ENCODE measurements around the gene BRWD1.

Gene BRWD1

DNA sequence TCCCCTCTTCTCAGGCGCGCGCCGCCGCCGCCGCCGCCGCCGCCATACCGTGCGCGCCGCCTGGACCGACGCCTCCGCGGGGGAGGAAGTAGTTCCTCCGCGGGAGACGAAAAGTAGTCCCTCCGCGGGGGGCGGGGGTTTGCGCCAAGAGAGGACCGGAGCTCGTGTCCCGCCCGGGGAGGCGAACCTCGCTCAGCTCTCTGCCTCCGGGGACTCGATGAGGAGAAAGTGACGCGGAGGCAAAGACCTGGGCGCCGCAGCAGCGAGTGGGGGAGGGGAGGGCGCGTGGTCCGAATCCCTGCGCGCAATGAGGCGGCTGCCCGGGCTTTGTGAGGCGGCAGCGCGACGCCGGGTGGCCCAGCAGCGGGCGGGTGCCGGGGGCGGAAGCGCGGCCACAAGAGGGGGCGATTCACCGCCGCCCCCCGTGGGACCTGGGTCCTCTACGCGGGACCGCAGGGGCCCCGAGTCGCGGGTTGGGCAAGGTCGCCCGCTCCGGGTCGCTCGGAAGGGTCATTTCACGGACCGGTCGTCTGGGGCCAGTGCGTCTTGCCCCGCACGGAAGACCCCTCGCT, at the start of gene BRWD1:
BRWD1 (minus strand) TSS at position 62 of the 572 bp plus-strand sequence. CDS start 141 bp downstream, outside the sequence.
- peak; percentile 85 to 87 for DNase-seq

DNA sequence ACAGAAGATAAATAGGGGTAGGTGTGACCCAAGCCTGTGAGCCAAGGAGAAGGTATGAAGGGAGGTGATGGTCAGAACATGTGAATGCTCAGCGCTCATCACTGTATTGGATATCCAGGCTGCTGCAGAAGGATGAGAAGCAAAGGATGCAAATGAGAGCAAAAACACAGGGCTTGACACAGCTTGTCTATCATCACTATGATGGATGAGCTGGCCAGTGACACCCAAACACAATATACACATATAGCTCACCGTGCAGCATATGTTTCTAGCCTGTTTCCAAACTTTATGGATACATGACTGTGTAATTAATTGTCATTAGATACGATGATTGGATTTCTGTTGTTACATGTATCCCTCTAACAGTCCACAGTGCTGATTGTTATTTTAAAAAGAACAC, 49.3 kb upstream of the BRWD1 start:
- no peak for DNase-seq

DNA sequence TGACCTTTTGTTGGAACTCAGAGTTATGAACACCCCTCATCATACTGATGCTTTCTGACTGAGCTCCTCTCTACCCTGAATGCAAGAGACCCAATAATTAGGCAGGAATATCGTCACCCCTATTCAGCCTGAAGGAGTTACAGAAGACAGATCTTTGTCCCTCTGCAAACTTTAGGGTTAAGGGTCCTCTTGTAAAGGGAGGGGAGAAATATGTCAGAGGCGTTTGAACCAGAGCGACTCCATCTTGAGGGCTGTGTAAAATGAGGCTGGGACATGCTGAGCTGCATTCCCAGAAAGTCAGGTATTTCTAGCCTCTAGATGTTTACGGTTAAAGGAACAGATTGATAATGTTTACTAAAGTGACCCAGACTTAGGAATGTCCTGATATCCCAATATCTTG, 46.0 kb upstream of the BRWD1 start:
- no peak for DNase-seq

DNA sequence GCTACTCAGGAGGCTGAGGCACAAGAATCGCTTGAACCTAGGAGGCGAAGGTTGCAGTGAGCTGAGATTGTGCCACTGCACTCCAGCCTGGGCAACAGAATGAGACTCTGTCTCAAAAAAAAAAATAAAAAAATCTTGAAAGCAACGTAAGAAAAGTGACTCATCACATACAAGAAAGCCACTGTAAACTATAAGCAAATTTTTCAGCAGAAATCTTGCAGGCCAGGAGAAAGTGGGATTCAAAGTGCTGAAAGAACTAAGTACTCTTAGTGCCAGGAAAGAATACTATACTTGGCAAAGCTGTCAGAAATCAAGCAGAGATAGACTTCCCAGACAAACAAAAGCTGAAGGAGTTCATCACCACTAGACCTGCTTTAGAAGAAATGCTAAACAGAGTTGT, 39.9 kb upstream of the BRWD1 start:
- no peak for DNase-seq

DNA sequence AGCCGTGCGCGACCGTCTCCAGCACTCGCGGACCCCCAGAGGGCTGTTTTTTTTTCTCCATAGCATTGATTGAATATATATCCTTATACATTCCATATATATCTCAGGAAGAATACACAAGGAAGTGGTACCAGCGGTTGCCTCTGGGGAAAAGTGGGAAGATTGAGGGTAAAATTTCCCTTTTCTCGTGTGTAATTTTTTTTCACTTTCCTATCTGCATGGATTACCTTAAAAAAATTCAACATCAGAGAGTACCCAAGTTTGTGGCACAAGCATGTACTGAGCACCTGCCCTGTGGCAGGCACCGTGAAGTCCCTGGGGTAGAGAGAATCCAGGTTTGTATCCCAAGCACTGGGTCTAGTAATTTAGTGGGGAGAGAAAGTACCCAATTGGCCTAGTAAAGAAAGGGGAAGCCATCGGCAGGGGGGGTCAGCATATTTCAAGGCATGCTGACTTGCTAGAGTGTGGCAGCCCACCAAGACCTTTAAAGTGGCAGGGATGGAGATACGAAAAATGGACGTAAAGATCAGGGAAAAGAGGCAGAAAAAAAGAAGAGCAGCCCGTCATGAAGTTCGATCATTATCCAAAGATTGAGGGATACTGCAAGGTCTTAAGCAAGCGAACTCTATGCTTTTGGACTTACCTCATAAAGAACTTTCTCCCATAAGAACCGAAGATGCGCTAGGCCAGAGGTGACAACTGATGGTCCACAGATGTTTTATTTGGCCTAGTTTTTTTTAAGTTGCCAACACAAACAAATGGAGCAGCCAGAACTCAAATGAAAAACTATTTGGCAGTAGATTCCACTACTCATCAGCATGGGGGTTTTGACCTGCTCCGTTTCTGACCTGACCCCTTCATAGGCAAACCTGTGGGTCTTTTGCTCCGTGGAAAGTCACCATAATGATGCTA, 36.9 kb upstream of the BRWD1 start:
- DNase-seq: no peak

DNA sequence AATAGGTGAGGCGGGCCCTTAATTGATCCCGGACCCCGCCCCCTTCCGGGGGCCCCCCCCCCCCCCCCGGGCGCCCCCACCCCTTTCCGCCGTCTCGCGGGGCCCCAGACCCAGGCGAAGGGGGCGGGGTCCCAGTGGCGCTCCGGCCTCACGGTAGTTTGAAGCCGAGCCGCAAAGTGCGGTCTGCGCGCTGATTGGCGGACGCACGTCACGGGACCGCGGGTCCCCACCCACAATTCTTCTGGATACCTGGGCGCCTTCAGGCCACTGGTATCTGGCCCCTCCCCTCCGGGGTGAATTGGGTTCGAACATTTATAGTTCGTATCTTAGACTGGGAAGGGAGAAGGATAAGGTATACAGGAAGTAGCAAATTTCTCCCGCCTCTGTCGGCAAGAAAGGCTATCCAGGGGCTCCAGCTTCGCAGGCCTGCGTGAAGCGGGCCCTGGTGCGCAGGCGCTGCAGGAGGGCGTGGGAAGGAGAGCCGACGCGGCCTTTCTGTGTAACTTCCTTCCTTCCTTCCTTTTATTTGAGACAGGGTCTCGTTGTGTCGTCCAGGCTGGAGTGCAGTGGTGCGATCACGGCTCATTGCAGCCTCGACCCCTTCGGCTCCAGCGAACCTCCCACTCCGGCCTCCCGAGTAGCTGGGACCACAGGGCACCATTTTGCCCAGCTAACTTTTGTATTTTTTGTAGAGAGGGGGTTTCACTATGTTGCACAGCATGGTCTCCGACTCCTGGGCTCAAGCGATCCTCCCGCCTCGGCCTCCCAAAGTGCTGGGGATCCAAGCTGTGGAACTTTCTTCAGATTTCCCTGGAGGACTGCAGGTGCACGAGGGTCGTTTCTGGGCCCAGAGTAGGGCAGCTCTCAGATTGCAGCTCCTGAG, 36.0 kb upstream of the BRWD1 start:
- DNase-seq: peak; percentile 98

DNA sequence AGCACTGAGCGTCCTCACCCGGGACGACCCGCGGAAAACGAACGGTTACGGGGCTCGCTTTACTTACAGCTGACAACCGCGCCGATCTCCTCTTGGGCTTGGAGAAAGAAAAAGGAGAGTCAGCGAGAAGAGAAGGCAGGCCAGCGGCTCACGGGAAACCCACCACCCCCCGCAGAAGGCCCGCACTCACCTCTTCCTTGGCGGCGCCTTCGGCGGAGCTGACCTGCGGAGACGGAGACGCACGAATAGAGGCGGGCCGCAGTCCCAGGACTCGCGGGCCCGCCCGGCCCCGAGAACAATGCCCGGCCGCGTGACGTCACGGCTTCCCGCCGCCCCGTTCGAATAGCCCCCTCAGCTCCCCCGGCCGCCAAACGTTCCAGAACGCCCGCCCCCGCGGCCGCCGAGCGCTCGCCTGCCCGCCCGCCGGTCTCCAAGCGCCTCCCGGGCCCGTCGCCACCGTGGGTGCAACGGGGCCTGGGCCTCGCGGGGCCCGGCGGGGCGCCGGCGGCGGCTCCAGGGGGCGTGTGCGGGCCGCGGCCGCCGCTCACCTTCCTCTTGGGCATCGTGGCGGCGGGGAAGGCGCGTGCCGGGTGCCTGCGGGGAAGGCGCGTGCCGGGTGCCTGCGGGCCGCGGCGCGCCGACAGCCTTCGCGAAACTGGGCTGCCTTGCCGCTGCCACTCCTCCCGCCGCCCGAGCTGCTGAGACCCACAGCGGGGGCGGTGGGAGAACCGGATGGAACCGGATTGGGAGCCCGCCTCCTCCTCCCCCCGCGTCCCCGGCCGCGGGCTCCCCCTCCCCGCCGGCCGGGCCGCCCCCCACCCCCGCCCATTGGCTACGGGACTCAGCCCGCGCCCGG, 35.2 kb upstream of the BRWD1 start, which contains the start of gene HMGN1:
HMGN1 (minus strand) TSS at position 734 of the 856 bp plus-strand sequence; CDS start at position 563, 171 bp downstream.
- DNase-seq: peak; percentile 88 to 92

DNA sequence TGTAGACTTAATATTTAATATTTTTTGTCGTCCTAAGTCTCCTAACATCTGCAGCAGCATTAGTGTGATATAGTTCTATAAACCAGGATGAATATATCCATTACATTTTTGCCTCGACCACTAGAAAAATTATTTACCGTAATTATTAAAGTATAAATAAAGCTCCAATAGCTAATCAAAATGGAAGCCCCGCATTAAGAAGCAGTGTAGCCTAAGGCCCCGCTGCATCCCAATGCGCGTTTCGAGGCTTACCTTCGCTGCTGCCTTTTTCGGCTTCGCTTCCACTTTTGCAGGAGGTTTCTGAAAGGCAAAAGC, 34.6 kb upstream of the BRWD1 start:
- no peak for DNase-seq

DNA sequence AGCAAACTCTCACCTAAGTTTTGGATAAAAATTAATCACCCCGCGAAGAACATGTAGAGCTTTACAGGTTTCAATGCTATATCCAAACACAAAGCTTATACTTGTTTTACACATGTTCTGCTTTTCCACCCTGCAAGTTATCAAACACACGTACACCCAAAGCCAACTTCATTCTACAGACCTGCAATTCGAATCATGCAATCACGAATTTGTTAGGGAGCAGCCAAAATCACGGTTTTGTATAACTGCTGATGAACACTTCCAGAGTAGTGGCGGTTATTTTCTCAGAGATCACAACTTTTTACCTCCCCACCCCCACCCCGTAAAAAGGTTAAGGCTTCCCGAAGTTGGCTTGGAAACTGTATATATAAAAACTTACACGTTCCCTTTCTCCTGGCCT, 34.1 kb upstream of the BRWD1 start:
- no peak for DNase-seq

DNA sequence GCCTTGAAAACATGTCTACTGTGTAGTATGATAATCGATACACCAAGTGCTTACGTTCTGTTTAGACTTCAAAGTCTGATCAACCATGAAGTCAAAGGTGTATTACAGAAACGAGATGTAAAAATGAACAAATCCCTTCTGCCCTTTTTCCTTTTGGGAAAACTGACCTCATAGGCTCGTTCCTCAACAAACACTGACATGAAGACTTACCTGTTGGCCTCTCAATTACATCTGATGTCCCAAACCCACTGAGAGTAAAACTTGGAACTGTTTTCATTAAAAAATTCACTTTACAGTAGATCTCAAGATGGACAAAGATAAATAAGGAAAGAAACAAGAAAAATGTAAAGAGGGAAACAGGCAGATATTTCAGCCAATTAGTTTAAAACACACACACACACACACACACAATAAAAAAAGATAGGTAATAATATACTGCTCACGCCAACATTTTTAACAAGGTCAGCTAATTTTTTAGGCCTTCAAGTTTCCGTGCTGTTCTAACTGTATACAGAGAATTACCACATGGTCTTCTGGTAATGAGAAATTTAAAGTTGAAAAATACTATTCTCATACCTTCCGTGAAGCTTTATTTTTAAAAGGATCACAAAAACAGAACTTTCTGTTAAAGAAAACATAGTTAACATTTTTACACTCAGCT, 33.4 kb upstream of the BRWD1 start:
- no peak for DNase-seq

DNA sequence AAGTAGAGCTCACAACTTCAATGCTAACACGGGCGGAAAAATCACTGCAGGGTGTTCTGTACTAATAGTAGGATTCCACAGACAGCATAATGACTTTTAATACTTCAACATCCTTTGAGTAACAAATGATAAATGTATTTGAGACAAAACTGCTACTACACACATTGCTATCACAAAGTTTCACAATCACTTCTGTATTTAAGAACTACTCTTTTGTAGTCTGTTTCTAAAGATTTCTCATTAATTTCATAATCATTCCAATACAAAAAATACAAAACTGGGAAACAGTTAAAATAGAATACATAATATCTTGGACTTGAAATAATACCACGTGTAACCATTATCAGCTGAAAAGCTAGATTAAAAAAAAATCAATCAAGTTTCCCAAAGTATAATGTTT, 32.8 kb upstream of the BRWD1 start:
- DNase-seq: no peak

DNA sequence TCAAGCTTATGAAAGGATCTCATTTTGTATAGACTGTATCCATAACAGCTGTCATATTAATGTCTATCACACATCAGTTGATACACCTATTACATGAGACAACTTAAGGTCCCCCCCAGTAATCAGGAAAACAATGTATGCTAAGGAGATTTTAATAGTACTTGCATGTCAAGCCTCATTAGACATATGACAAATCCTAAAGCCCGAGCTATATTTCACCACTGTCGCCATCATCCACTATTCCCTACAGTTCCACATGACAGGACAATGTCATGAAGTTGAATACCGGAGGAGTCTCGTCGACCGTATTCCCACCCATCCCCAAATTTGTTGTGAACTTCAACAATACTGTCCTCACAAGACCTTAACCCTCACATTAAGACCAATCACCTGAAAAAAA, 32.0 kb upstream of the BRWD1 start:
- no peak for DNase-seq

DNA sequence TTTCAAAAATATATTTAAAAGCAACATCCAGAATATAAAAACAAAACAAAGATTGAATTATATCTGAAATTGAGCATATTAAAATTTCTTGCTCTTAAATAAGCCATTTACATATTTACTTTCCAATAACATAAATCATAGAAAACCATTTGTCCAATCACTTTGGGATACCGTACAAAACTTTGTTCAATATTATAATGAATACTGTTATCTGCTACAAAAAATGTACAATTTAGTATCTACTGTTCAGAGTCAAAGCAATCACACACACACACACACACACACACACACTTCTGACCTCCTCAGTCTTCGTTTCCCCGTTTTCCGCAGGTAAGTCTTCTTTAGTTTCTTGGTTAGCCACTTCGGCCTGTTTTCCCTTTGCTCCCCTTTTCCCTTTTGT, 31.4 kb upstream of the BRWD1 start:
- DNase-seq: no peak

DNA sequence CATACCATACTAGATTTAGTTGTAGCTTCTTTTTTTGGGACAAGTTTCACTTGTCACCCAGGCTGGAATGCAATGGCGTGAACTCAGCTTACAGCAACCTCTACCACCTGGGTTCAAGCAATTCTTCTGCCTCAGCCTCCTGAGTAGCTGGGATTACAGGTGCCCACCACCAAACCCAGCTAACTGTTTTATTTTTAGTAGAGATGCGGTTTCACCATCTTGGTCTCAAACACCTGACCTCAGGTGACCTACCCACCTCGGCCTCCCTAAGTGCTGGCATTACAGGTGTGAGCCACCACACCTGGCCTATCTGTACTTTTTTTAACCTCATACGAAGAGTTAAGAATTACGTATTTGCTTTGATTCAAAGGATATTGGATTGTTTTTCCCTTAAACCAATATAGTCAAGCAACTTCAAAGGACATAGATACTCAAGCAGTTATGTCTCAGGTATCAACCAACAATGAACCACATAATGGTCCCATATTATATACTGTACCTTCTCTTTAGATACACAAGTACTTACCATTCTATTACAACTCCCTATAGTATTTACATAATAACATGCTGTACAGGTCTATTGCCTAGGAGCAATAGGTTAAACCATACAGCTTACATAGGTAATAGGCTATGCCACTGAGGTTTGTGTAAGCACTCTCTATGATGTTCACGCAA, 28.0 kb upstream of the BRWD1 start:
- DNase-seq: no peak

DNA sequence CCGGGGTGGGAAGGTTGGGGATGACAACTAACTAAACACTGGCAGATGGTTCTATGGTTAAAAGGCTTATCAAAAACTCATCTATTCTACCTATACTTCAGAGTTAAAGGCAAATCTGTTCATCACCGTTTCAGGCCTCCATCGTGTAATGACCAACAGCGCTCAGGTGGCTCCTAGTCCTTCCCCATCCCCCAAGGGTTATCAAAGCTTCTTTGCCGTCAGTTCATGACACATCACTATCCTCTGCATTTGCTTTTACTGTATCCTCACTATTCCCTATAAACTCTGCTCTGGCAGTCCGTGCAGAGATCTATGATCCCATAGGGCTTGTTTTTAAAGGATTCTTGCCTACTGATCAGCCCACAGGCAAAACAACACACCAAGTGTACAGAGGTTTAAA, 27.3 kb upstream of the BRWD1 start:
- DNase-seq: no peak

DNA sequence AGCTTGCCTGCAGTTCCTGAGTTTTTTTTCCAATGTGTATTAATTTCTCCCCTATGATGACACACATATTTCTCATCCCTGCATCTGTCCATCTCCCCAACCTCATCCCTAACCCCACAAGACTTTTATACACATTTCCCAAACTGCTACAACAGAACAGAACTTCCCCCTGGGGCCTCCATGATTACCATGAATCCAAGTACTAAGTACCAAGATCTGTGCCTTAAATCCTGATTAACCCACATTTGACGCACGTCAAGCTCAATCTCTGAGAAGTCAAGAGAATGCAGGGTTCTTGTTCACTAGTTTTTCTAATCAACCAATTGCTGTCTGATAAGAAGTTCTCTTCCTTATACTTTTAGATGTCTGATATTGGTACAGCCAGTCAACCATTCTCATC, 25.8 kb upstream of the BRWD1 start:
- no peak for DNase-seq

DNA sequence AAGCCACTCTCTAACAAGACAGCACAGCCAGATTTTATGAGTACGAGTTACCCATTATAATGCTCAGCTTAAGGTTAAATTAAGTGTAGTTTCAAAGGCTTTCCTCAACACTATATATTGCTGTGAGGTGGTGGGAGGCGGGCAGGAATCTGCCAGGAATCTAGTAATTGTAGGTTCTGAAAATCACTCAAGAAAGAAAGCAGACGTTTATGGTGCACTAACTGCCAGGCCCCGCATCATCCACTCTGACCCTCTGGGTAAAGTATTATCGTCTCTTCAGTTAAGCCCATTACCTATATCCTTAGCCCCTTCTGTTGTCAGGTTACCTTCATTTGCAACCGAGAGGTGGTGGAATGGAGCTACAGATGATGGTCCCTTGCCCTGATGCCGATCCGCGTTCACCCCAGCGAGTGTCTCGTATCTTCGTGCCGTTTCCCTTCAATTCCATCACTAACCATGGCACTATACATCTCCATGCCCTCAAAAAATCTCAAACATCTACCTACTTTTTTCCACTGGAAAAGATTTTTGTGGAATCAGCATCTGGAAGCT, 23.1 kb upstream of the BRWD1 start:
- DNase-seq: no peak

DNA sequence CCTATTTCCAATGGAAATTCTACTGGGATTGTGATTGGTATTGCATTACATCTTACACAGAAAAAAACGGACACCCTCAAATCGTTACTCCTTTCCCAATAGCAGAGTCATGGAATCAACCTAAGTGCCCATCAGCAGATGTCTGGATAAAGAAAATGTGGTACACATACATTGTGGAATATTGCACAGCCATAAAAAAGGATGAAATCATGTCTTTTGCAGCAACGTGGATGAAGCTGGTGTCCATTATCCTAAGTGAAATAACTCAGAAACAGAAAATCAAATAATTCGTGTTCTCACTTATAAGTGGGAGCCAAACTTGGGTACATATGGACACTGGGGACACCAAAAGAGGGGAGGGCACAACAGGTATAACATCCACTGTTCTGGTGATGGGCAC, 21.2 kb upstream of the BRWD1 start:
- DNase-seq: no peak

DNA sequence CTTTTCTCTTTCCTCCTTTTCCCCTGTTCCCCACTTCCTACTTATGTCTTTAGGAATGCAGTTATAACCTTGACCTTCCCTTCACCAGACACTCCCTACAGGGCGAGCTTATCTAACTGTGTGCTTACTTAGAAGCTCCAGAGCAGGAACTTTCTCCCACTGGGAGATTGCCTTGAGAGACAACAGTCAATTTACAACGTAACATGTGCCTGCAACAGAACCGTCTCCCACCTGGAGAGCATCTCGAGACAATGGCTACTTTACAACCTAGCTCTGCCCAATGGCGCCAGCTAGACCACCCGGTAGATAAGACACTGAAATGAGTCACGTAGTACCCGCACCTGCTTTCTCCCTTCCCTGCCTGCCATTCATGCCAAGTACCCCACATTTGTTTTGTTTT, 18.7 kb upstream of the BRWD1 start:
- no peak for DNase-seq

DNA sequence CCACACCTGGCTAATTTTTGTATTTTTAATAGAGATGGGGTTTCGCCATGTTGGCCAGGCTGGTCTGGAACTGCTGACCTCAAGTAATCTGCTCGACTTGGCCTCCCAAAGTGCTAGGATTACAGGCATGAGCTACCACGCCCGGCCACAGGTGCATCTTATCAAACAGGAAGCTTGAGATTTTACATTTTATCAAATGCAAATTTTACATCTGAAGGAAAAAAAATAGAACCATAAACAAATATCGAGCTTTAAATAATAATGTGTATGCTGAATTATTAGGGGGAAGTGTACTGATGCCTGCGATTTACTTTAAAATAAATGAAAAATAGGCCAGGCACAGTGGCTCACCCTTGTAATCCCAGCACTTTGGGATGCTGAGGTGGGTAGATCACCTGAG, 16.6 kb upstream of the BRWD1 start:
- DNase-seq: no peak

DNA sequence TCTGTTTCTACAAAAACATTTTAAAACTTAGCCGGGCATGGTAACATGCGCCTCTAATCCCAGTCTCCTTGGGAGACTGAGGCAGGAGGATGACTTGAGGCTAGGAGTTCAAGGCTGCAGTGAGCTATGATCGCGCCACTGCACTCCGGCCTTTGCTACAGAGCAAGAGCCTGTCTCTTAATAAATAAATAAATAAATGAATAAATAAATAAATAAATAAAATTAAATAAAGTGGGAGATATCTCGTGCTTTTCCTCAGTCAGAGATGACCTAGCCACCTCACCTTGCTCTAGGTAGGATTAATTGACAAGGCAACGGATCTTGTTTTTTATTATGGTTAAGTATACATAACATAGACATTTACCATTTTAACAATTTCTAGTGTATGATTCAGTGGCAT, 14.3 kb upstream of the BRWD1 start:
- DNase-seq: no peak
